HG02981 (cell line): Measurements from ENCODE around the gene CARD11.

Experiments used
- ATAC-seq: cut with Tn5 transposase; IDR thresholded peaks from one replicate; pipeline ENCODE4 v1.9.1; 2021; ENCODE audit warnings: mild to moderate bottlenecking, moderate library complexity; ENCODE audit not compliant: unreplicated experiment

The CARD11 gene

GRCh38 chr7:2984091-2984490, 59.6 kb downstream of the CARD11 start:
- no peak for ATAC-seq

GRCh38 chr7:2983586-2983985, 60.1 kb downstream of the CARD11 start:
- ATAC-seq, result no peak

DNA sequence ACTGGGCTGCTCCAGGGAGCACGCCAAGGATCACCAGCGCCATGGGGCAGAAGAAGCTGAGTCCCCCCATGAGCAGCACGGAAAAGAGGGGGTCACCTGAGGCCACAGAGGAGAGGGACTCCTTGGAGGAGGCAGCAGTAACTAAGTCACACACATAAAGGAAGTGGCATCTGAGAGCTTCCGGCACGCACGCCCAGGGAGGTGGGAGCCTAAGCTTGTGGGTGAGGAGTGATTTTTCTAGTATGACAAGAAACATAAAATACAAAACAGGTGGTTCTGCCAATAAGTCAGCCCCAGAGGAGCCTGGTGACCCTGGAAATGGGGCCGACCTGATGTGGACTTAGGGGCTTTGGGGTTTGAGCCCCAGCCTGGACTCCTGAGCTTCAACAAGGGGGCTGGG, 60.8 kb downstream of the CARD11 start:
- no peak for ATAC-seq

GRCh38 chr7:2982401-2982800, 61.3 kb downstream of the CARD11 start:
- ATAC-seq, result no peak

- ATAC-seq, result no peak
Measured at GRCh38 chr7:2981103-2981480, 62.6 kb downstream of the CARD11 start.

GRCh38 chr7:2980401-2981102, 63.1 kb downstream of the CARD11 start:
- no peak for ATAC-seq

- ATAC-seq, result no peak
Measured at GRCh38 chr7:2979951-2980350, 63.7 kb downstream of the CARD11 start.

DNA sequence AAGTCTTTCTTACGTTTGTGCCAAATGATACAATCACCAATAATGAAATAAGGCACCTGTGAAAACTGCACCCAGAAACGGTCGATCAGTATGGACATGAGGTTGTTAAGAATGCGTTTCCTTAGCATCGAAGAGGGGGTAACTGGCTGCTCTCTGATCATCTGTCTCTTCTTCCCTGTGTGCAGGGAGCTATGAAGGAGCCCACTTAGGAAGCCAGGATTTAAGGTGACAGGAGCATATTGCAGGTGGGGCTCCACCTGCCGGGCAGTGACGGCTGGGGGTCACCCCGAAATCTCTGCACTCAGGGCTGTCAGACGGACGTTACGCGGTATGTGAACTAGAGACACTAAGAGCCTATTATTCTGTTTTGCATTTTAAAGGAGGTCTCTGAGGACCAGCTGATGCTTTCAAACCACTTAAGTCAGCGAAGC, 64.5 kb downstream of the CARD11 start:
- no peak for ATAC-seq

DNA sequence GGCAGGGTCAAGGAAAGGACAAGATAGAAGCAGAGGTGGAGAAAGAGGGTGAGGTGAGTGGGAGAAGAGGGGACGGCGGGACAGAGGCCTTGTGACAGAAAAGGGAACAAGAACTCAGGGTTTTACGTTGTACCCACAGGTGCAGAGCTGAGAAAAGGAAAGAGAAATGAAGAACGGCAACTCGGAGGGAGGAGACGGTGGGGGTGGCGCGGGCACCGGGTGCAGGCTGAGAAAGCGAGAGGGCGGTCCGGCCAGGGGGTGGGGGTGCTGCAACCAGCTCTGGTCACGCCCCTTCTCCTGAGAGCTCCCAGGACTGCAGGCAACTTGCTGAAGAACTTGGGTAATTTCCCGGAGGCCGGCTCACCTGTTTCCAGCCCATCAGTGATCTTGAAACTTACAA, 65.3 kb downstream of the CARD11 start:
- peak; percentile 74 for ATAC-seq

DNA sequence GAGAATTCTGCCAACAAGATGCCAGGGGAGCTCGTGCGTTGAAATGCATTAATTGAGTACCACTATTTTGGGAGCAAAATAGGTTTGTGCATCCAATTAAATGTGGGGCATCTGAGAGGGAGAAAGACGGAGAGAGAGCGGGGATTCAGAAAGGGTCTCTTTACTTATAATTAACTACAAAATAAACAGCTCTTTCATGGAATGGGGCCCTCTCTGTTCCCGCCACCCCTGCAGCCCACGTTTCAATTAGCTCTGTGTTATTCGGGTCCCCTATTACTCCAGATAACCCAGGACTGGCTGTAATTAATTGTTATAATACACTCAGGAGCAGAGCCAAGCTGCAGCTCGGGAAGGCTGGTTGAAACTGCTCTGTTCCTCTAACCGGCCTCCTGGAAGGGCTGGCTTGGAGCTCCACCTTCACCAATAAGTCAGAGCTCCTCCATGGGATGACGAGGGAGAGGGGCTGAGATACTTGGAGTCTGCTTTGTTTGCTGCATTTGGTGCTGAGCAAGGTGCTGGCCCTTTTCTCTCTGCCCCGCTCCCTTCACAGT, 67.8 kb downstream of the CARD11 start:
- ATAC-seq, result no peak

DNA sequence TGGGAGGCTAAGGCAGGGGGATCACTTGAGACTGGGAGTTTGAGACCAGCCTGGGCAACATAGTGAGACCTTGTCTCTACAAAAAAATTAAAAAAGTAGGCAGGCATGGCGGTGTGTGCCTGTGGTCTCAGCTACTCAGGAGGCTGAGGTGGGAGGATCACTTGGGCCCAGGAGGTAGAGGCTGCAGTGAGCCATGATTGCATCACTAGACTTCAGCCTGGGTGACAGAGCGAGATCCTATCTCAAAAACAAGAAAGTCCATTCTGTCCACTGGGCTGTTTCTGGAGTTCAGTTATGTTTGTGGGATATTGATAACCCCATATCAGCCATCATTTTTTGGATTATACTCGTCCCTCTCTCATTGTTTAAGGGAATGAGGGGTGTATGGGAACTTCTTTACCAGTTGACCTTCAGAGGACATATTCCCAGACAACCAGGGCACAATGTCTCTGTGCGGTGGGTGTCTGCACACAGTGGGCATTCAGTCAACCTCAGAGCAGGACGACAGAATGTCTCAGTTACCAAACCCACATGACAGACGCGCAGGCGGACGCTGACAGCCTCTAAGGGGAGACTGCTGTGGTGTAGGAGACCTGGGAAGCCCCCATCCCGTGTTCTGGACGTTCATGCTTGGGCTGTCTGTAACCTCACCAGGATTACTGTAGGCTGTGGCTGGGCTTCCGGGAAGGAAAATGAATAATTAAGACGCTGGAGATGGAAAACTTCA, 69.4 kb downstream of the CARD11 start:
- no peak for ATAC-seq

DNA sequence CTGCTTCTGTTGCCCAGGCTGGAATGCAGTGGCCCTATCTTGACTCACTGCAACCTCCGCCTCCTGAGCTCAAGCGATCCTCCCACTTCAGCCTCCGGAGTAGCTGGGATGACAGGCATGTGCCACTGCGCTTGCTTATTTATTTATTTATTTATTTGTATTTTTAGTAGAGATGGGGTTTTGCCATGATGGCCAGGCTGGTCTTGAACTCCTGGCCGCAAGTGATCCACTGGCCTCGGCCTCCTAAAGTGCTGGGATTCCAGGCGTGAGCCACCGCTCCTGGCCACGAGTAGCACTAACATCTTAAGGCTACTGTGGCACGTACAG, 70.9 kb downstream of the CARD11 start:
- no peak for ATAC-seq

- ATAC-seq, result peak; percentile 87
Measured at GRCh38 chr7:2971914-2972834, 71.5 kb downstream of the CARD11 start.

DNA sequence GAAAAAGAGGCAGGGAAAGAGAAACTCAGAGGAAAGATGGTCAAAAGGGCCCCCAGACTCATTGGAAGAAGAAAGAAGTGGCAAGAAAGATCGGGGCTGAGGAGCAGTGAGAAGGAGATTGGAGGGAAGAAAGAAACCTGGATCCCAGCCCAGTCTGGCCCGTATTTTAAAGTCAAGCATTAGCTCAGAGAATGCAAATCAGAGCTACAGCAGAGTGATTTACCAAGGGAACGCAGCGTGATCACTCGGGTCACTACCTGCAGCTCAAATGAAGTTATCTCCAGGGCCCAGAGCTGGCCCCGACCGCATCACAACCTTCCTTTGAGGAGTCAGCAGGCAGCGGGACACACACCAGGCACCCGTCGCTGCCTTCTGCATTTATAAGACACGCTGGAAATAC, 72.8 kb downstream of the CARD11 start:
- no peak for ATAC-seq

GRCh38 chr7:2970307-2970664, 73.4 kb downstream of the CARD11 start:
- no peak for ATAC-seq

GRCh38 chr7:2969398-2970306, 74.0 kb downstream of the CARD11 start:
- ATAC-seq, result no peak

GRCh38 chr7:2968616-2969397, 74.9 kb downstream of the CARD11 start:
- ATAC-seq, result no peak

- no peak for ATAC-seq
Measured at GRCh38 chr7:2968176-2968575, 75.5 kb downstream of the CARD11 start.

DNA sequence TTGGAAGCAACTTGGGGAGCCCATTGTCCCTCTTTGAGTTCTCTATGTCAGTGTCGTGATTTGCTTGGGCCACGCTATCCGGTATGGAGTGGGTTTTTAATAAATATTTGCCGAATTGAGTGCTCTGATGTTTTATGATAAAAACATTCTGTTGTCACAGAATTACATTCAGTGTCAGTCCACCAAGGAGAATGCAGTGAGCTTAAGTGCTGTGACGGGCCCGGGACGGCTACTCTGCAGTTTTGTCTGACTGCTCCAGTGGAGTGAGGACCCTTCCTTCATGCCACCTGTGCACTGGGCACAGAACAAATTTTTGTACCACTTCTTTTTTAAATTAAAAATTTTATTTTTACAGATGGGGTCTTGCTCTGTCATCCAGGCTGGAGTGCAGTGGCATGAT, 76.0 kb downstream of the CARD11 start:
- no peak for ATAC-seq

GRCh38 chr7:2967253-2967652, 76.4 kb downstream of the CARD11 start:
- no peak for ATAC-seq
